Prostate gland (tissue), 2 donors: ENCODE measurements around the gene C19orf44.

Source experiments
- POLR2A ChIP-seq: fragments of 450-650 bp; IDR thresholded peaks from one replicate; pipeline ENCODE4 v1.6.1; 2016; ENCODE audit warnings: antibody characterized with exemption, mild to moderate bottlenecking
- POLR2AphosphoS5 ChIP-seq: sonication (generic); formaldehyde crosslinking; IDR thresholded peaks from one replicate; pipeline ENCODE4 v1.6.1; 2017; ENCODE audit warnings: antibody characterized with exemption
- TF ChIP-seq, protein P1 (sequence below), 4 experiments: fragments of 200-600 bp in 2 of 4; fragments of 450-650 bp in 2 of 4; sonication (generic) in 2 of 4; IDR thresholded peaks; 1 replicate in 3 of 4; 2 replicates in 1 of 4; pipeline ENCODE4 v1.5.1; 2016 to 2019; ENCODE audit warnings: antibody characterized with exemption in 4 of 4, mild to moderate bottlenecking in 2 of 4, moderate library complexity in 2 of 4

DNA sequence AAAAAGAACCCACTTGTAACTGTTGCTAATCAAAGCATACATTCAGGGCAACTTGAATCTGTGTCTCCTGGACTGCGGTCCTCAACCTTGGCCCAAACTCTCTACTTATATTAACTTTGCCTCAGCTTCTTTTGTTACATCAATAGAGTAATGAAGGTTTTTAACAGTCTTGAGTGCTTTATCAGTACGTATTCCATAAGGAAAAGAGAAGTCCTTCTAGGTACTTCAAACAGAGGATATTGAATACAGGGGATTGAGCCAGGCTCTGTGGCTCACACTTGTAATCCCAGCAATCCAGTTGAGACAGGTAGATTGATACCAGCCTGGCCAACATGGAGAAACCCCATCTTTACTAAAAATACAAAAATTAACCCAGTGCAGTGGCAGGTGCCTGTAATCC is 23.2 kb upstream of the C19orf44 start:
- TF ChIP-seq, protein P1, sequence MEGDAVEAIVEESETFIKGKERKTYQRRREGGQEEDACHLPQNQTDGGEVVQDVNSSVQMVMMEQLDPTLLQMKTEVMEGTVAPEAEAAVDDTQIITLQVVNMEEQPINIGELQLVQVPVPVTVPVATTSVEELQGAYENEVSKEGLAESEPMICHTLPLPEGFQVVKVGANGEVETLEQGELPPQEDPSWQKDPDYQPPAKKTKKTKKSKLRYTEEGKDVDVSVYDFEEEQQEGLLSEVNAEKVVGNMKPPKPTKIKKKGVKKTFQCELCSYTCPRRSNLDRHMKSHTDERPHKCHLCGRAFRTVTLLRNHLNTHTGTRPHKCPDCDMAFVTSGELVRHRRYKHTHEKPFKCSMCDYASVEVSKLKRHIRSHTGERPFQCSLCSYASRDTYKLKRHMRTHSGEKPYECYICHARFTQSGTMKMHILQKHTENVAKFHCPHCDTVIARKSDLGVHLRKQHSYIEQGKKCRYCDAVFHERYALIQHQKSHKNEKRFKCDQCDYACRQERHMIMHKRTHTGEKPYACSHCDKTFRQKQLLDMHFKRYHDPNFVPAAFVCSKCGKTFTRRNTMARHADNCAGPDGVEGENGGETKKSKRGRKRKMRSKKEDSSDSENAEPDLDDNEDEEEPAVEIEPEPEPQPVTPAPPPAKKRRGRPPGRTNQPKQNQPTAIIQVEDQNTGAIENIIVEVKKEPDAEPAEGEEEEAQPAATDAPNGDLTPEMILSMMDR (IDR thresholded peaks at IDR 0.05): no peak
- TF ChIP-seq POLR2A: no peak
- TF ChIP-seq POLR2AphosphoS5: no peak
